Measurements from ENCODE around the gene DLG5.

DNA sequence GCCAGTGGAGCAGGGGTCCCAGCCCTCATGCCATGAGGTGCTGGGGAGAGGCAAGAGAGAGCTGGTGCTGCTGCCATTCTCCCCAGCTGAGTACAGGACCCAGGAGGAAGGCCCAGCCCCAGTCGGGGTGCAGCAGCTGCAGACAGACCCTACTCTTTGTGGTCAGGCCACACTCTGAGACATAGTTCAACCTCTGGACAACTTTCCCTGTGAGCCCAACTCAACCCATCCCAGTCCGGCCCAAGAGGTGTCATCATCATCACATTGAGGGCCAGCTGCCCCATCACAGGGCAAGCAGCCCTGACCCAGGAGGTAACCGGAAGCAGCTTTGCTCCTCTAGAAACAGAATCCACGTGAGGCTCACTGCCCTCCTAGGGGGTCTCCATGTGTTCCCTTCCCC lies 155.1 kb downstream of the DLG5 start:
- TF ChIP-seq POLR2A (IDR thresholded peaks at IDR 0.05), result no peak
- TF ChIP-seq EP300 (IDR thresholded peaks at IDR 0.05), result no peak
- TF ChIP-seq, protein P1, sequence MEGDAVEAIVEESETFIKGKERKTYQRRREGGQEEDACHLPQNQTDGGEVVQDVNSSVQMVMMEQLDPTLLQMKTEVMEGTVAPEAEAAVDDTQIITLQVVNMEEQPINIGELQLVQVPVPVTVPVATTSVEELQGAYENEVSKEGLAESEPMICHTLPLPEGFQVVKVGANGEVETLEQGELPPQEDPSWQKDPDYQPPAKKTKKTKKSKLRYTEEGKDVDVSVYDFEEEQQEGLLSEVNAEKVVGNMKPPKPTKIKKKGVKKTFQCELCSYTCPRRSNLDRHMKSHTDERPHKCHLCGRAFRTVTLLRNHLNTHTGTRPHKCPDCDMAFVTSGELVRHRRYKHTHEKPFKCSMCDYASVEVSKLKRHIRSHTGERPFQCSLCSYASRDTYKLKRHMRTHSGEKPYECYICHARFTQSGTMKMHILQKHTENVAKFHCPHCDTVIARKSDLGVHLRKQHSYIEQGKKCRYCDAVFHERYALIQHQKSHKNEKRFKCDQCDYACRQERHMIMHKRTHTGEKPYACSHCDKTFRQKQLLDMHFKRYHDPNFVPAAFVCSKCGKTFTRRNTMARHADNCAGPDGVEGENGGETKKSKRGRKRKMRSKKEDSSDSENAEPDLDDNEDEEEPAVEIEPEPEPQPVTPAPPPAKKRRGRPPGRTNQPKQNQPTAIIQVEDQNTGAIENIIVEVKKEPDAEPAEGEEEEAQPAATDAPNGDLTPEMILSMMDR (IDR thresholded peaks at IDR 0.05), result no peak
